DOHH2 (cell line): ENCODE data around the gene CLDN2.

Source experiments
- H3F3A ChIP-seq: fragments of 200-600 bp; sonication (generic), shearing (Covaris generic); 2 replicates; pipeline ENCODE4 v1.6.0; 2016; ENCODE audit warnings: antibody characterized with exemption, mild to moderate bottlenecking; ENCODE audit not compliant: control insufficient read depth, insufficient read depth
- H3K27ac ChIP-seq: fragments of 200-600 bp; sonication (generic); 2 replicates; pipeline ENCODE4 v1.5.1; 2014; ENCODE audit warnings: low read depth, mild to moderate bottlenecking, low read length, moderate library complexity
- H3K27me3 ChIP-seq: fragments of 200-600 bp; sonication (generic); 2 replicates; pipeline ENCODE4 v1.6.1; 2014; ENCODE audit warnings: mild to moderate bottlenecking, low read length, mixed read lengths; ENCODE audit not compliant: control insufficient read depth
- H3K36me3 ChIP-seq: fragments of 200-600 bp; sonication (generic); 2 replicates; pipeline ENCODE4 v1.6.1; 2014; ENCODE audit warnings: mild to moderate bottlenecking, low read length, moderate library complexity, mixed read lengths; ENCODE audit not compliant: control insufficient read depth
- H3K4me1 ChIP-seq: fragments of 200-600 bp; sonication (generic); 2 replicates; pipeline ENCODE4 v1.6.1; 2014; ENCODE audit warnings: mild to moderate bottlenecking, low read length, mixed read lengths; ENCODE audit not compliant: control insufficient read depth
- H3K4me2 ChIP-seq: fragments of 200-600 bp; sonication (generic); 2 replicates; pipeline ENCODE4 v1.6.0; 2014; ENCODE audit warnings: mild to moderate bottlenecking, low read length, moderate library complexity
- H3K4me3 ChIP-seq: fragments of 200-600 bp; sonication (generic); 2 replicates; pipeline ENCODE4 v1.5.1; 2014; ENCODE audit warnings: mild to moderate bottlenecking, low read length, mixed read lengths
- H3K79me2 ChIP-seq: fragments of 200-600 bp; sonication (generic); 2 replicates; pipeline ENCODE4 v1.6.1; 2014; ENCODE audit warnings: mild to moderate bottlenecking, low read length, mixed read lengths; ENCODE audit not compliant: control insufficient read depth
- H3K9me2 ChIP-seq: fragments of 200-600 bp; sonication (generic); replicated peaks from 2 replicates; pipeline ENCODE4 v1.6.1; 2014; ENCODE audit warnings: mild to moderate bottlenecking, low read length, mixed read lengths; ENCODE audit not compliant: control insufficient read depth
- H3K9me3 ChIP-seq: fragments of 200-600 bp; sonication (generic); 2 replicates; pipeline ENCODE4 v1.6.1; 2014; ENCODE audit warnings: antibody characterized with exemption, low read length, mixed read lengths; ENCODE audit not compliant: control insufficient read depth, insufficient read depth
- H4K20me1 ChIP-seq: fragments of 200-600 bp; sonication (generic); 2 replicates; pipeline ENCODE4 v1.6.0; 2014; ENCODE audit warnings: low read depth, mild to moderate bottlenecking, antibody characterized with exemption, low read length, moderate library complexity; ENCODE audit not compliant: control insufficient read depth, insufficient read depth
- EZH2phosphoT487 ChIP-seq: fragments of 200-600 bp; sonication (generic); IDR thresholded peaks from 2 replicates; pipeline ENCODE4 v1.6.1; 2017; ENCODE audit warnings: borderline replicate concordance, mild to moderate bottlenecking, antibody characterized with exemption, low read length, moderate library complexity, mixed read lengths
- TF ChIP-seq, protein P1 (sequence below): fragments of 200-600 bp; sonication (generic); IDR thresholded peaks from one replicate; pipeline ENCODE4 v1.5.1; 2014; ENCODE audit warnings: antibody characterized with exemption, mild to moderate bottlenecking, low read depth, low read length; ENCODE audit not compliant: poor library complexity, severe bottlenecking

The CLDN2 gene

DNA sequence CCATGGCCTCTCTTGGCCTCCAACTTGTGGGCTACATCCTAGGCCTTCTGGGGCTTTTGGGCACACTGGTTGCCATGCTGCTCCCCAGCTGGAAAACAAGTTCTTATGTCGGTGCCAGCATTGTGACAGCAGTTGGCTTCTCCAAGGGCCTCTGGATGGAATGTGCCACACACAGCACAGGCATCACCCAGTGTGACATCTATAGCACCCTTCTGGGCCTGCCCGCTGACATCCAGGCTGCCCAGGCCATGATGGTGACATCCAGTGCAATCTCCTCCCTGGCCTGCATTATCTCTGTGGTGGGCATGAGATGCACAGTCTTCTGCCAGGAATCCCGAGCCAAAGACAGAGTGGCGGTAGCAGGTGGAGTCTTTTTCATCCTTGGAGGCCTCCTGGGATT, 8.0 kb downstream of the CLDN2 start:
- Histone ChIP-seq H3K9me2 (no peaks in the 10 kb centered on the region), H3K9me3 (no peaks in the 10 kb centered on the region), H3K27me3 (no peaks in the 10 kb centered on the region), H3F3A (no peaks in the 10 kb centered on the region), H3K4me1 (no peaks in the 10 kb centered on the region), H3K36me3 (no peaks in the 10 kb centered on the region), H3K4me3 (no peak overlapping the region), H3K79me2 (no peaks in the 10 kb centered on the region), H4K20me1 (no peaks in the 10 kb centered on the region), H3K4me2 (no peak overlapping the region), H3K27ac (no peak overlapping the region)
- no peak for TF ChIP-seq EZH2phosphoT487
- TF ChIP-seq, protein P1, sequence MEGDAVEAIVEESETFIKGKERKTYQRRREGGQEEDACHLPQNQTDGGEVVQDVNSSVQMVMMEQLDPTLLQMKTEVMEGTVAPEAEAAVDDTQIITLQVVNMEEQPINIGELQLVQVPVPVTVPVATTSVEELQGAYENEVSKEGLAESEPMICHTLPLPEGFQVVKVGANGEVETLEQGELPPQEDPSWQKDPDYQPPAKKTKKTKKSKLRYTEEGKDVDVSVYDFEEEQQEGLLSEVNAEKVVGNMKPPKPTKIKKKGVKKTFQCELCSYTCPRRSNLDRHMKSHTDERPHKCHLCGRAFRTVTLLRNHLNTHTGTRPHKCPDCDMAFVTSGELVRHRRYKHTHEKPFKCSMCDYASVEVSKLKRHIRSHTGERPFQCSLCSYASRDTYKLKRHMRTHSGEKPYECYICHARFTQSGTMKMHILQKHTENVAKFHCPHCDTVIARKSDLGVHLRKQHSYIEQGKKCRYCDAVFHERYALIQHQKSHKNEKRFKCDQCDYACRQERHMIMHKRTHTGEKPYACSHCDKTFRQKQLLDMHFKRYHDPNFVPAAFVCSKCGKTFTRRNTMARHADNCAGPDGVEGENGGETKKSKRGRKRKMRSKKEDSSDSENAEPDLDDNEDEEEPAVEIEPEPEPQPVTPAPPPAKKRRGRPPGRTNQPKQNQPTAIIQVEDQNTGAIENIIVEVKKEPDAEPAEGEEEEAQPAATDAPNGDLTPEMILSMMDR = no peak

DNA sequence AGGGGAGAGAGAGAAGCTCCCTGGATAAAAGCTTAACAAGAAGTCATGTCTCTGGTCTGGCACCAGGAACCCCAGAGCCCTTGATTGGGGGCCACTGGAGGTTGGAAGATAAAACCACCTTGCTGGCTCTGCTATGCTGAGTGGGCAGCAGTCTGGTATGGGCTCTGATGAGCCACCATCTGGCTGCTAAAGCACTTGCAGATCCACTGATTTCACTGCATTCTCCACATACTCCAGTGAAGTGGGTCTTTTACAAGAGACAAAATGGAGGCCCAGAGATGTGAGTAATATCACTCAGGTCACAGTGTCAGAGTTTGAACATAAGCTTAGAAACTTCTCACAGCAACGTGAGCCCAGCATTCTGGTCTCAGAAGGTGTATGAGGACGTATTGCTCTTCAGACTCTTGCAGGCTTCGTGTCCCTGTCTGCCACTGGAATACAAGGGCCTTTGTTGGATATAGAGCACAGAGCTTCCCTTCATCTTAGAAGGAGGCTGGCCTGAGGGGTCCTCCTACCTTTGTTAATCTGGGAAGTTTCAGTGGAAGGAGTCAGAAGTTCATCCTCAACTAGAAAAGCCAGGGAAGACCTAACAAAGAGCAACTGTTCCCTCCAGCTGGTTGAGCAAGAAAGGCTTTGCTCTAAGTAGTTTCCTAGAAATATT, 11.8 kb downstream of the CLDN2 start:
- Histone ChIP-seq H3K4me2 (no peak overlapping the region), H3K27ac (no peak overlapping the region), H3K4me3 (no peak overlapping the region), H3K27me3 (no peaks in the 10 kb centered on the region), H3K36me3 (no peaks in the 10 kb centered on the region), H3K79me2 (no peaks in the 10 kb centered on the region), H3K9me3 (no peaks in the 10 kb centered on the region), H3K4me1 (no peaks in the 10 kb centered on the region), H3F3A (no peaks in the 10 kb centered on the region), H4K20me1 (no peaks in the 10 kb centered on the region), H3K9me2 (no peaks in the 10 kb centered on the region)
- TF ChIP-seq, protein P1 = no peak
- TF ChIP-seq EZH2phosphoT487 = no peak

DNA sequence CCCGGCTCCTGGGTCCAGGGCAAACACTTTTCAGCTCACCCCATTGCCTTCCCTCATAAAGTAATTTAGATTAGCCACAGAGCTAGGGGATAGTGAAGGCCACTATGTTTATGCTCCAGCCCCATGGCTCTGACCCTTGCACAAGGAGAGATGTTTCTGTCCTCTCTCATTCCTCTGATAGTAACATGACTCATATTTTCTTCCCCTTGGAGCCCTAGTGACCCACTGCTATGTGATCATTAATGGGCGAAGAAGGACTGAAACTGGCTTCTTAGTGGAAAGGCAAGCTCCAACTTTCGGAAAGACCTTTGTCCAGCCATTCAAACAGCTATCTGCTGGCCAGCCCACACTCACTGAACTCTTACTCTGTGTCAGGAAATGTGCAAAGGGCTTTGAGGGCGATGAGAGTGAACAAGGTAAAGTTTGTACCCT, 12.3 kb downstream of the CLDN2 start:
- H3K36me3 ChIP-seq = no peaks in the 10 kb centered on the region
- H3K4me1 ChIP-seq = no peaks in the 10 kb centered on the region
- H3K79me2 ChIP-seq = no peaks in the 10 kb centered on the region
- no peaks in the 10 kb centered on the region for H3K27me3 ChIP-seq
- H3F3A ChIP-seq = no peaks in the 10 kb centered on the region
- no peaks in the 10 kb centered on the region for H4K20me1 ChIP-seq
- no peak for TF ChIP-seq EZH2phosphoT487
- TF ChIP-seq, protein P1 = no peak
- H3K27ac ChIP-seq = no peak overlapping the region
- H3K4me3 ChIP-seq = no peak overlapping the region
- no peak overlapping the region for H3K4me2 ChIP-seq
- no peaks in the 10 kb centered on the region for H3K9me3 ChIP-seq
- H3K9me2 ChIP-seq = no peaks in the 10 kb centered on the region
